GM12878 (cell line): ENCODE measurements around the gene PKNOX1. TPM values are rescaled to one million over a fixed set of nuclear protein-coding genes. Genes with fewer than 3 reads are reported as not detected.

ENCODE experiments used
- ATAC-seq: fragments of 200-7000 bp; cut with Tn5 transposase; 3 replicates; pipeline ENCODE4 v1.9.1; 2020; ENCODE audit warnings: mild to moderate bottlenecking, moderate library complexity
- BruUV-seq: library from RNA; stranded (reverse); fragments of 400-500 nt; replicated peaks from 2 replicates; lab custom pipeline; 2021; lab: Mats Ljungman, UMichigan
- CTCF ChIA-PET: fragments of 300-600 bp; sonication (Branson Sonifier 250); formaldehyde crosslinking; extraction: SDS; loops from one replicate; lab custom pipeline; 2021; ENCODE audit warnings: inconsistent platforms; lab: Yijun Ruan, JAX
- POLR2A ChIA-PET: fragments of 350-600 bp; formaldehyde crosslinking; extraction: SDS; loops from one replicate; lab custom pipeline; 2021; ENCODE audit warnings: inconsistent platforms; lab: Charles Lee
- RAD21 ChIA-PET: fragments of 300-600 bp; sonication (Branson Sonifier 250); formaldehyde crosslinking; loops from one replicate; lab custom pipeline; 2023; ENCODE audit warnings: antibody characterized with exemption; ENCODE audit not compliant: unreplicated experiment; lab: Charles Lee
- SMC1A ChIA-PET: fragments of 300-600 bp; sonication (Branson Sonifier 250); formaldehyde crosslinking; loops from one replicate; lab custom pipeline; 2023; ENCODE audit not compliant: unreplicated experiment, uncharacterized antibody; lab: Charles Lee
- DNase-seq: peaks from one replicate; pipeline ENCODE4 v3.0.0-alpha.2; 2011; ENCODE audit warnings: low read depth, low spot score
- FAIRE-seq: peaks from 3 replicates; lab custom pipeline; 2011; peaks lifted over from hg19 to GRCh38; lab: Jason Lieb, UNC
- H2AFZ ChIP-seq: 2 replicates; pipeline ENCODE4 v1.6.0; 2011; ENCODE audit warnings: low read depth, low read length, control low read depth; ENCODE audit not compliant: control insufficient read depth
- H3K27ac ChIP-seq: 2 replicates; pipeline ENCODE4 v1.5.1; 2011; ENCODE audit warnings: control low read depth; ENCODE audit not compliant: control insufficient read depth, insufficient read depth
- H3K27me3 ChIP-seq, 2 experiments: replicated peaks in 1 of 2; 2 replicates each; pipeline versions ENCODE4 v1.6.0 to v1.6.1; 2011; ENCODE audit warnings: low read length in 1 of 2; ENCODE audit not compliant: control insufficient read depth in 2 of 2, insufficient read depth in 2 of 2
- H3K36me3 ChIP-seq, 2 experiments: 2 replicates each; pipeline ENCODE4 v1.5.1; 2011; ENCODE audit warnings: low read length in 1 of 2; ENCODE audit not compliant: control insufficient read depth in 2 of 2, insufficient read depth in 2 of 2
- H3K4me1 ChIP-seq: 2 replicates; pipeline ENCODE4 v1.6.1; 2011; ENCODE audit warnings: mild to moderate bottlenecking, low read length, moderate library complexity, mixed read lengths; ENCODE audit not compliant: control insufficient read depth, insufficient read depth
- H3K4me2 ChIP-seq: 2 replicates; pipeline ENCODE4 v1.6.0; 2011; ENCODE audit warnings: control low read depth; ENCODE audit not compliant: control insufficient read depth, insufficient read depth
- H3K4me3 ChIP-seq: fragments of 200-600 bp; sonication (generic); 2 replicates; pipeline ENCODE4 v1.5.1; 2016
- H3K79me2 ChIP-seq: 2 replicates; pipeline ENCODE4 v1.6.0; 2011; ENCODE audit warnings: low read length; ENCODE audit not compliant: control insufficient read depth, insufficient read depth
- H3K9ac ChIP-seq: 2 replicates; pipeline ENCODE4 v1.8.0; 2011; ENCODE audit warnings: low read length, control low read depth, mixed read lengths; ENCODE audit not compliant: control insufficient read depth, insufficient read depth
- H3K9me3 ChIP-seq: replicated peaks from 3 replicates; pipeline ENCODE4 v1.5.1; 2011; ENCODE audit warnings: mild to moderate bottlenecking, low read length; ENCODE audit not compliant: control insufficient read depth, insufficient read depth
- H4K20me1 ChIP-seq: 2 replicates; pipeline ENCODE4 v1.6.0; 2011; ENCODE audit not compliant: control insufficient read depth, insufficient read depth
- BMI1 ChIP-seq: fragments of 450-650 bp; IDR thresholded peaks from 2 replicates; pipeline ENCODE4 v1.6.1; 2016; ENCODE audit warnings: mild to moderate bottlenecking, moderate library complexity, borderline replicate concordance
- DPF2 ChIP-seq: fragments of 450-650 bp; IDR thresholded peaks from 2 replicates; pipeline ENCODE4 v1.6.1; 2017; ENCODE audit warnings: mild to moderate bottlenecking
- EED ChIP-seq: sonication (generic); IDR thresholded peaks from 2 replicates; pipeline ENCODE4 v1.6.1; 2016; ENCODE audit warnings: antibody characterized with exemption, low read depth
- NR2C2 ChIP-seq: IDR thresholded peaks from 2 replicates; pipeline ENCODE4 v1.6.1; 2011; ENCODE audit warnings: borderline replicate concordance, low read depth; ENCODE audit not compliant: control insufficient read depth, insufficient read length
- SMAD1 ChIP-seq: fragments of 450-650 bp; IDR thresholded peaks from 2 replicates; pipeline ENCODE4 v1.6.1; 2018; ENCODE audit warnings: mild to moderate bottlenecking, low read depth; ENCODE audit not compliant: partially characterized antibody
- SMAD5 ChIP-seq: IDR thresholded peaks from 2 replicates; pipeline ENCODE4 v1.6.1; 2016; ENCODE audit warnings: antibody characterized with exemption, low read depth
- SRF ChIP-seq, 2 experiments: IDR thresholded peaks; 2 replicates each; pipeline ENCODE4 v1.6.1; 2011; ENCODE audit warnings: low read depth in 2 of 2, low read length in 2 of 2, mild to moderate bottlenecking in 1 of 2, moderate library complexity in 1 of 2
- TAF1 ChIP-seq: IDR thresholded peaks from 2 replicates; pipeline ENCODE4 v1.6.1; 2011; ENCODE audit warnings: mild to moderate bottlenecking, low read depth, low read length, borderline replicate concordance
- ZSCAN29 ChIP-seq: fragments of 450-650 bp; IDR thresholded peaks from 2 replicates; pipeline ENCODE4 v1.6.1; 2017; ENCODE audit warnings: mild to moderate bottlenecking, moderate library complexity
- WGBS: methylation state at CpG from one replicate; pipeline ENCODE4 v1.1.6; 2016; ENCODE audit warnings: low lambda C conversion rate; ENCODE audit not compliant: insufficient replicate concordance, insufficient coverage; ENCODE audit errors: missing lambda C conversion rate; 5-methylcytosine and 5-hydroxymethylcytosine counted together
- in situ Hi-C: fragments of 300-500 bp; cut with MboI; formaldehyde crosslinking; loops from 9 replicates; pipeline ENCODE4 v1.14.3; 2018; ENCODE audit warnings: mixed read lengths
- intact Hi-C: fragments of 100-400 bp; cut with micrococcal nuclease; formaldehyde crosslinking; loops from one replicate; pipeline ENCODE4 v1.14.2; 2022; ENCODE audit not compliant: unreplicated experiment
- polyA plus RNA-seq, 11 experiments: library from polyadenylated mRNA; depleted of rRNA in 4 of 11; unstranded in 6 of 11; stranded (reverse) in 5 of 11; fragments of >200 nt; fragmentation: Nextera tagmentation in 4 of 11; fragmentation: Illumina TruSeq in 1 of 11; extraction: Ambion mirVana in 4 of 11; extraction: Trizol in 1 of 11; gene quantifications; 1 replicate in 1 of 11; 2 replicates in 10 of 11; pipeline versions ENCODE4 v1.2.1 to v1.2.3, GENCODE V29; 2011 to 2016; ENCODE audit warnings: inconsistent platforms in 2 of 11, missing spikeins in 2 of 11, low read depth in 1 of 11
- total RNA-seq, 4 experiments: library from RNA; depleted of rRNA in 3 of 4; stranded (reverse); fragments of >200 nt in 3 of 4; fragmentation: Illumina TruSeq in 1 of 4; extraction: Trizol in 1 of 4; gene quantifications; 2 replicates each; pipeline versions ENCODE4 v1.2.1 to v1.2.3, GENCODE V29; 2013 to 2021
- TF ChIP-seq, protein P1 (sequence below): fragments of 450-650 bp; IDR thresholded peaks from 2 replicates; pipeline ENCODE4 v1.6.1; 2016; ENCODE audit warnings: mild to moderate bottlenecking
- TF ChIP-seq, protein P2 (sequence below): fragments of 450-650 bp; IDR thresholded peaks from 2 replicates; pipeline ENCODE4 v1.6.1; 2016; ENCODE audit warnings: mild to moderate bottlenecking
- TF ChIP-seq, protein P3 (sequence below): fragments of 150-350 bp; IDR thresholded peaks from 2 replicates; pipeline ENCODE4 v1.6.1; 2016; ENCODE audit warnings: low read depth, low read length
- TF ChIP-seq, protein P4 (sequence below): fragments of 450-650 bp; conservative IDR thresholded peaks from 2 replicates; pipeline ENCODE4 v1.6.1; 2017; ENCODE audit warnings: mild to moderate bottlenecking, moderate library complexity
- TF ChIP-seq, protein P5 (sequence below): fragments of 450-650 bp; IDR thresholded peaks from 2 replicates; pipeline ENCODE4 v1.6.1; 2017; ENCODE audit warnings: mild to moderate bottlenecking

PKNOX1 gene
- total and polyA plus RNA-seq, 10 of the 15 experiments (the other 5 are each of a cell fraction or from before 2014, with no cell fraction given), result 6.9 to 23.7 (median 13.2) TPM

DNA sequence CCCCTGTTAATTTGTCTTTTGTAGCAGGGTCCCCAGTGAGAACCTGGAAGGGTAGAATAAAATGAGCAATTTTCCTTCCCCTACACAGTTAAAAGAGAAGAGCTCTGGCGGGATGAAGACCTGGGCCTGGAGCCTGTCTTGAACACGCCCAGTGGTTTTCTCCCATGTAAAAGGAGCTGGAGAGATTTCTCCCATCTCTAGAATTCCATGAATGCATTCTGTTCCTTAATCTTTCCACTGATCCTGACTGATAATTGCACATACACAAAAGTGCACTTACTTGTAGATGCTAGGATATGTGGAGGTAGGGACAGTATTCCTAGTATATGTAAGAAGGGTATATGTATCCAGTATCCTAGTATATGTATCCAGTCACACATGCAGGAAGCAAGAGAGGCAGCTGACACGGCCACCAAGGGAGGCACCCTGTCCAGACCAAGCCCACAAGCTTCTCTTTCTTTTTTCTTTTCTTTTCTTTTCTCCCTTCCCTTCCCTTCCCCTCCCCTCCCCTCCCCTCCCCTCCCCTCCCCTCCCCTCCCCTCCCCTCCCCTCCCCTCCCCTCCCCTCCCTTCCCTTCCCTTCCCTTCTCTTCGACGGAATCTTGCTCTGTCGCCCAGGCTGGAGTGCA lies 11.9 kb upstream of the PKNOX1 start:
- ChIA-PET POLR2A (no interaction called here), SMC1A (no interaction called here), RAD21 (no interaction called here), CTCF (no interaction called here)
- WGBS, result 14% methylated on average over 3 of the region's 6 CpGs
- H3K27ac ChIP-seq, result no peak overlapping the region
- intact Hi-C loops, result no loop called here
- no peaks in the 10 kb centered on the region for H3K79me2 ChIP-seq
- no peak overlapping the region for H3K9ac ChIP-seq
- H3K9me3 ChIP-seq, result no peaks in the 10 kb centered on the region
- H2AFZ ChIP-seq, result no peak overlapping the region
- in situ Hi-C loops, result no loop called here
- H3K4me2 ChIP-seq, result no peak overlapping the region
- BruUV-seq, result no TSS peak
- ATAC-seq (no peak), DNase-seq (no peak), FAIRE-seq (no peak)
- no peaks in the 10 kb centered on the region for H3K27me3 ChIP-seq
- H3K4me1 ChIP-seq, result no peaks in the 10 kb centered on the region
- no peaks in the 10 kb centered on the region for H4K20me1 ChIP-seq
- no peaks in the 10 kb centered on the region for H3K36me3 ChIP-seq
- no peak overlapping the region for H3K4me3 ChIP-seq
- TF ChIP-seq SMAD1 (no peak), SMAD5 (no peak), TAF1 (no peak), NR2C2 (no peak), EED (no peak), SRF (IDR thresholded peaks at IDR 0.05; ENCODE audit: low read depth in 2 of 2, low read length in 2 of 2) (no peak), ZSCAN29 (no peak), DPF2 (no peak), BMI1 (no peak)
- TF ChIP-seq, protein P1, sequence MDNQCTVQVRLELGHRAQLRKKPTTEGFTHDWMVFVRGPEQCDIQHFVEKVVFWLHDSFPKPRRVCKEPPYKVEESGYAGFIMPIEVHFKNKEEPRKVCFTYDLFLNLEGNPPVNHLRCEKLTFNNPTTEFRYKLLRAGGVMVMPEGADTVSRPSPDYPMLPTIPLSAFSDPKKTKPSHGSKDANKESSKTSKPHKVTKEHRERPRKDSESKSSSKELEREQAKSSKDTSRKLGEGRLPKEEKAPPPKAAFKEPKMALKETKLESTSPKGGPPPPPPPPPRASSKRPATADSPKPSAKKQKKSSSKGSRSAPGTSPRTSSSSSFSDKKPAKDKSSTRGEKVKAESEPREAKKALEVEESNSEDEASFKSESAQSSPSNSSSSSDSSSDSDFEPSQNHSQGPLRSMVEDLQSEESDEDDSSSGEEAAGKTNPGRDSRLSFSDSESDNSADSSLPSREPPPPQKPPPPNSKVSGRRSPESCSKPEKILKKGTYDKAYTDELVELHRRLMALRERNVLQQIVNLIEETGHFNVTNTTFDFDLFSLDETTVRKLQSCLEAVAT, result no peak
- TF ChIP-seq, protein P2, sequence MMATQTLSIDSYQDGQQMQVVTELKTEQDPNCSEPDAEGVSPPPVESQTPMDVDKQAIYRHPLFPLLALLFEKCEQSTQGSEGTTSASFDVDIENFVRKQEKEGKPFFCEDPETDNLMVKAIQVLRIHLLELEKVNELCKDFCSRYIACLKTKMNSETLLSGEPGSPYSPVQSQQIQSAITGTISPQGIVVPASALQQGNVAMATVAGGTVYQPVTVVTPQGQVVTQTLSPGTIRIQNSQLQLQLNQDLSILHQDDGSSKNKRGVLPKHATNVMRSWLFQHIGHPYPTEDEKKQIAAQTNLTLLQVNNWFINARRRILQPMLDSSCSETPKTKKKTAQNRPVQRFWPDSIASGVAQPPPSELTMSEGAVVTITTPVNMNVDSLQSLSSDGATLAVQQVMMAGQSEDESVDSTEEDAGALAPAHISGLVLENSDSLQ, result no peak
- TF ChIP-seq, protein P3, sequence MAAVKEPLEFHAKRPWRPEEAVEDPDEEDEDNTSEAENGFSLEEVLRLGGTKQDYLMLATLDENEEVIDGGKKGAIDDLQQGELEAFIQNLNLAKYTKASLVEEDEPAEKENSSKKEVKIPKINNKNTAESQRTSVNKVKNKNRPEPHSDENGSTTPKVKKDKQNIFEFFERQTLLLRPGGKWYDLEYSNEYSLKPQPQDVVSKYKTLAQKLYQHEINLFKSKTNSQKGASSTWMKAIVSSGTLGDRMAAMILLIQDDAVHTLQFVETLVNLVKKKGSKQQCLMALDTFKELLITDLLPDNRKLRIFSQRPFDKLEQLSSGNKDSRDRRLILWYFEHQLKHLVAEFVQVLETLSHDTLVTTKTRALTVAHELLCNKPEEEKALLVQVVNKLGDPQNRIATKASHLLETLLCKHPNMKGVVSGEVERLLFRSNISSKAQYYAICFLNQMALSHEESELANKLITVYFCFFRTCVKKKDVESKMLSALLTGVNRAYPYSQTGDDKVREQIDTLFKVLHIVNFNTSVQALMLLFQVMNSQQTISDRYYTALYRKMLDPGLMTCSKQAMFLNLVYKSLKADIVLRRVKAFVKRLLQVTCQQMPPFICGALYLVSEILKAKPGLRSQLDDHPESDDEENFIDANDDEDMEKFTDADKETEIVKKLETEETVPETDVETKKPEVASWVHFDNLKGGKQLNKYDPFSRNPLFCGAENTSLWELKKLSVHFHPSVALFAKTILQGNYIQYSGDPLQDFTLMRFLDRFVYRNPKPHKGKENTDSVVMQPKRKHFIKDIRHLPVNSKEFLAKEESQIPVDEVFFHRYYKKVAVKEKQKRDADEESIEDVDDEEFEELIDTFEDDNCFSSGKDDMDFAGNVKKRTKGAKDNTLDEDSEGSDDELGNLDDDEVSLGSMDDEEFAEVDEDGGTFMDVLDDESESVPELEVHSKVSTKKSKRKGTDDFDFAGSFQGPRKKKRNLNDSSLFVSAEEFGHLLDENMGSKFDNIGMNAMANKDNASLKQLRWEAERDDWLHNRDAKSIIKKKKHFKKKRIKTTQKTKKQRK, result no peak
- TF ChIP-seq, protein P4, sequence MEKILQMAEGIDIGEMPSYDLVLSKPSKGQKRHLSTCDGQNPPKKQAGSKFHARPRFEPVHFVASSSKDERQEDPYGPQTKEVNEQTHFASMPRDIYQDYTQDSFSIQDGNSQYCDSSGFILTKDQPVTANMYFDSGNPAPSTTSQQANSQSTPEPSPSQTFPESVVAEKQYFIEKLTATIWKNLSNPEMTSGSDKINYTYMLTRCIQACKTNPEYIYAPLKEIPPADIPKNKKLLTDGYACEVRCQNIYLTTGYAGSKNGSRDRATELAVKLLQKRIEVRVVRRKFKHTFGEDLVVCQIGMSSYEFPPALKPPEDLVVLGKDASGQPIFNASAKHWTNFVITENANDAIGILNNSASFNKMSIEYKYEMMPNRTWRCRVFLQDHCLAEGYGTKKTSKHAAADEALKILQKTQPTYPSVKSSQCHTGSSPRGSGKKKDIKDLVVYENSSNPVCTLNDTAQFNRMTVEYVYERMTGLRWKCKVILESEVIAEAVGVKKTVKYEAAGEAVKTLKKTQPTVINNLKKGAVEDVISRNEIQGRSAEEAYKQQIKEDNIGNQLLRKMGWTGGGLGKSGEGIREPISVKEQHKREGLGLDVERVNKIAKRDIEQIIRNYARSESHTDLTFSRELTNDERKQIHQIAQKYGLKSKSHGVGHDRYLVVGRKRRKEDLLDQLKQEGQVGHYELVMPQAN, result no peak
- TF ChIP-seq, protein P5, sequence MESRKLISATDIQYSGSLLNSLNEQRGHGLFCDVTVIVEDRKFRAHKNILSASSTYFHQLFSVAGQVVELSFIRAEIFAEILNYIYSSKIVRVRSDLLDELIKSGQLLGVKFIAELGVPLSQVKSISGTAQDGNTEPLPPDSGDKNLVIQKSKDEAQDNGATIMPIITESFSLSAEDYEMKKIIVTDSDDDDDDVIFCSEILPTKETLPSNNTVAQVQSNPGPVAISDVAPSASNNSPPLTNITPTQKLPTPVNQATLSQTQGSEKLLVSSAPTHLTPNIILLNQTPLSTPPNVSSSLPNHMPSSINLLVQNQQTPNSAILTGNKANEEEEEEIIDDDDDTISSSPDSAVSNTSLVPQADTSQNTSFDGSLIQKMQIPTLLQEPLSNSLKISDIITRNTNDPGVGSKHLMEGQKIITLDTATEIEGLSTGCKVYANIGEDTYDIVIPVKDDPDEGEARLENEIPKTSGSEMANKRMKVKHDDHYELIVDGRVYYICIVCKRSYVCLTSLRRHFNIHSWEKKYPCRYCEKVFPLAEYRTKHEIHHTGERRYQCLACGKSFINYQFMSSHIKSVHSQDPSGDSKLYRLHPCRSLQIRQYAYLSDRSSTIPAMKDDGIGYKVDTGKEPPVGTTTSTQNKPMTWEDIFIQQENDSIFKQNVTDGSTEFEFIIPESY, result no peak
